ENCODE results near the gene STKLD1. TPM values are rescaled to one million over a fixed set of nuclear protein-coding genes. Genes with fewer than 3 reads are reported as not detected.
A peak's percentile ranks its signal among the peaks of the same experiment; 100 is the strongest.

The STKLD1 gene
- total and polyA plus RNA-seq, 9 of the 15 experiments (the other 6 are each of a cell fraction or from before 2014, with no cell fraction given) = 0.10 to 0.65 (median 0.33) TPM; not detected in 2

DNA sequence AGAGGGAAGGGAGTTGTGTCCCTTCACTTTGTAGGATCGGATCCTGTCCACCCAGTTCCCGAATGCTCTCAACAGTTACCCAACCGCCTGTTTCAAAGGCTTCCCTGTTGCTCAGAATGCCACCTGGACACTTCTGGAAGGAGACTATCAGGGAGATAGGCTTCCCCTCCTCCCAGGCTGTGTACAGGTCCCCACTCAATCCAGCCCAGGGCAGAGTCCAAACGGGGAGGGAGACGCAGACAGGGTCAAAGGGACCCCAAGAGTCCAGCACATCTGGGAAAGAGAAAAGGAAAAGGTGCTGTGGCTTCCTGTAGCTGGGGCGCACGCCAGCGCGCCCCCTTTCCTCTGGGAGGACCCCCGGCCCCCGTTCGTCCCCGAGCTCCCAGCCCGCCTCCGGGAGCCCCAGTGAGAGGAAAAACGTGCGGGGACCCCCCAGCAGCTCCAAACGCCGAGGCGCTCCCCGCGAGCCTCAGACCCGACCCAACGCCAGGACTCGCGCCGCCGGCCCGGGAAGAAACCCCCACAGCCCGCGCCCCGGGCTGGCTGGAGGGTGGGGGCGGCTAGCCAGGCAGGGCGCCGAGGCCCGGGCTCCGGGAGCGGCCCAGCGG lies 946 bp upstream of the STKLD1 start (continued):
- TF ChIP-seq CCAR2 (IDR thresholded peaks at IDR 0.05; ENCODE audit: low read depth, low read length) (no peak), ZNF639 (CRISPR knock-in tag; conservative IDR thresholded peaks at IDR 0.05 in 1 of 2, IDR thresholded peaks at IDR 0.05 in 1 of 2) (no peak), RBM14 (IDR thresholded peaks at IDR 0.05; ENCODE audit: borderline replicate concordance, insufficient read depth, low read depth, low read length) (0 out of 2 replicates have a peak, but pooled peaks have one; percentile 85), FOXK1 (CRISPR knock-in tag; IDR thresholded peaks at IDR 0.05; ENCODE audit: borderline replicate concordance) (no peak), NR0B1 (IDR thresholded peaks at IDR 0.05; ENCODE audit: partially characterized antibody) (no peak), GTF2E2 (tag; IDR thresholded peaks at IDR 0.05) (no peak), POLR2A (conservative IDR thresholded peaks at IDR 0.05) (no peak), CBFA2T2 (conservative IDR thresholded peaks at IDR 0.05) (no peak), CEBPB (tag; IDR thresholded peaks at IDR 0.05) (no peak), EP300 (IDR thresholded peaks at IDR 0.05; ENCODE audit: low read length) (no peak), MAFF (IDR thresholded peaks at IDR 0.05; ENCODE audit: low read length) (no peak), EP400 (IDR thresholded peaks at IDR 0.05) (peak; percentile 43; the same call in 1 of the 2 replicates), SNAPC5 (CRISPR knock-in tag; IDR thresholded peaks at IDR 0.05) (no peak), ZKSCAN8 (CRISPR knock-in tag; IDR thresholded peaks at IDR 0.05) (no peak), NR3C1 (CRISPR knock-in tag; IDR thresholded peaks at IDR 0.05) (no peak), U2AF1 (optimal IDR thresholded peaks at IDR 0.05; ENCODE audit: low read depth, low read length) (no peak), WHSC1 (IDR thresholded peaks at IDR 0.05; ENCODE audit: low read length) (no peak), XRCC5 (IDR thresholded peaks at IDR 0.05; ENCODE audit: low read depth, low read length) (no peak), KDM1A (IDR thresholded peaks at IDR 0.05) (no peak), KDM2B (CRISPR knock-in tag; IDR thresholded peaks at IDR 0.05) (no peak), ZZZ3 (IDR thresholded peaks at IDR 0.05) (no peak), HDAC2 (IDR thresholded peaks at IDR 0.05) (no peak), CCNT2 (IDR thresholded peaks at IDR 0.05; ENCODE audit: borderline replicate concordance, extremely low read depth, insufficient read length, low read depth, low read length) (no peak)
- TF ChIP-seq, protein P1, sequence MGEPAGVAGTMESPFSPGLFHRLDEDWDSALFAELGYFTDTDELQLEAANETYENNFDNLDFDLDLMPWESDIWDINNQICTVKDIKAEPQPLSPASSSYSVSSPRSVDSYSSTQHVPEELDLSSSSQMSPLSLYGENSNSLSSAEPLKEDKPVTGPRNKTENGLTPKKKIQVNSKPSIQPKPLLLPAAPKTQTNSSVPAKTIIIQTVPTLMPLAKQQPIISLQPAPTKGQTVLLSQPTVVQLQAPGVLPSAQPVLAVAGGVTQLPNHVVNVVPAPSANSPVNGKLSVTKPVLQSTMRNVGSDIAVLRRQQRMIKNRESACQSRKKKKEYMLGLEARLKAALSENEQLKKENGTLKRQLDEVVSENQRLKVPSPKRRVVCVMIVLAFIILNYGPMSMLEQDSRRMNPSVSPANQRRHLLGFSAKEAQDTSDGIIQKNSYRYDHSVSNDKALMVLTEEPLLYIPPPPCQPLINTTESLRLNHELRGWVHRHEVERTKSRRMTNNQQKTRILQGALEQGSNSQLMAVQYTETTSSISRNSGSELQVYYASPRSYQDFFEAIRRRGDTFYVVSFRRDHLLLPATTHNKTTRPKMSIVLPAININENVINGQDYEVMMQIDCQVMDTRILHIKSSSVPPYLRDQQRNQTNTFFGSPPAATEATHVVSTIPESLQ (CRISPR knock-in tag; IDR thresholded peaks at IDR 0.05) = 0 out of 2 replicates have a peak, but pooled peaks have one; percentile 26
- TF ChIP-seq, protein P2, sequence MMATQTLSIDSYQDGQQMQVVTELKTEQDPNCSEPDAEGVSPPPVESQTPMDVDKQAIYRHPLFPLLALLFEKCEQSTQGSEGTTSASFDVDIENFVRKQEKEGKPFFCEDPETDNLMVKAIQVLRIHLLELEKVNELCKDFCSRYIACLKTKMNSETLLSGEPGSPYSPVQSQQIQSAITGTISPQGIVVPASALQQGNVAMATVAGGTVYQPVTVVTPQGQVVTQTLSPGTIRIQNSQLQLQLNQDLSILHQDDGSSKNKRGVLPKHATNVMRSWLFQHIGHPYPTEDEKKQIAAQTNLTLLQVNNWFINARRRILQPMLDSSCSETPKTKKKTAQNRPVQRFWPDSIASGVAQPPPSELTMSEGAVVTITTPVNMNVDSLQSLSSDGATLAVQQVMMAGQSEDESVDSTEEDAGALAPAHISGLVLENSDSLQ (IDR thresholded peaks at IDR 0.05) = no peak

Data from K562 (cell line).